Activated naive CD4-positive, alpha-beta T cell treated with anti-CD3 and anti-CD28 coated beads for 36 hours (primary cell): ENCODE results near the gene NKTR. TPM values are rescaled to one million over a fixed set of nuclear protein-coding genes. Genes with fewer than 3 reads are reported as not detected.

Experiments used
- CTCF ChIA-PET: fragments of 350-600 bp; sonication (Branson Sonifier 250); formaldehyde crosslinking; loops from one replicate; lab custom pipeline; 2021; ENCODE audit warnings: antibody characterized with exemption; lab: Charles Lee
- DNase-seq: peaks from one replicate; pipeline ENCODE4 v3.0.0-alpha.2; 2020
- H3K27ac Mint-ChIP-seq: one replicate; pipeline ENCODE4 v1.8.0; 2021; ENCODE audit warnings: mild to moderate bottlenecking, mixed read lengths
- H3K27me3 Mint-ChIP-seq: one replicate; pipeline ENCODE4 v1.8.0; 2021; ENCODE audit warnings: low read depth, mixed read lengths
- H3K36me3 Mint-ChIP-seq: one replicate; pipeline ENCODE4 v1.8.0; 2021; ENCODE audit warnings: low read depth, mixed read lengths
- H3K4me1 Mint-ChIP-seq: one replicate; pipeline ENCODE4 v1.8.0; 2021; ENCODE audit warnings: low read depth, mixed read lengths
- H3K4me3 Mint-ChIP-seq: one replicate; pipeline ENCODE4 v1.8.0; 2021; ENCODE audit warnings: mild to moderate bottlenecking, moderate library complexity, mixed read lengths
- H3K9me3 Mint-ChIP-seq: one replicate; pipeline ENCODE4 v1.8.0; 2021; ENCODE audit warnings: mixed read lengths
- intact Hi-C: fragments of 100-400 bp; cut with micrococcal nuclease; formaldehyde crosslinking; loops from one replicate; pipeline ENCODE4 v1.15.1; 2023
- total RNA-seq, 2 experiments: library from RNA; stranded (reverse); gene quantifications; one replicate each; pipeline ENCODE4 v1.2.3, GENCODE V29; 2021

Gene NKTR
- total RNA-seq, 2 experiments from 2014 or later = 62.1 to 65.9 TPM

GRCh38 chr3:42652251-42652610 is 51.7 kb downstream of the NKTR start:
- no peak for DNase-seq
- Mint-ChIP-seq H3K27me3 (no peaks in the 10 kb centered on the region), H3K36me3 (peaks cover 9% of the 10 kb centered on the region), H3K9me3 (no peaks in the 10 kb centered on the region), H3K4me3 (no peak overlapping the region), H3K27ac (no peak overlapping the region), H3K4me1 (peaks cover 3% of the 10 kb centered on the region)
- CTCF ChIA-PET = interaction anchor here (1.1 to 1.3 kb wide), 3 partner anchors 17 to 98 kb away, joined by 3 to 4 read pairs (median 3); no protein-coding TSS in a partner anchor
- intact Hi-C loops = no loop called here

- CTCF ChIA-PET = interaction anchor here (1.1 to 1.3 kb wide), 3 partner anchors 16 to 97 kb away, joined by 3 to 4 read pairs (median 3); no protein-coding TSS in a partner anchor
- Mint-ChIP-seq H3K27me3 (no peaks in the 10 kb centered on the region), H3K36me3 (peaks cover 7% of the 10 kb centered on the region), H3K4me1 (peaks cover 2% of the 10 kb centered on the region), H3K4me3 (peak overlapping the region; percentile 41), H3K27ac (no peak overlapping the region), H3K9me3 (no peaks in the 10 kb centered on the region)
- DNase-seq = no peak
- intact Hi-C loops = no loop called here
Observed at GRCh38 chr3:42652611-42653302, 52.3 kb downstream of the NKTR start.

- H3K4me3 Mint-ChIP-seq = peak overlapping the region; percentile 41
- H3K4me1 Mint-ChIP-seq = peaks cover 2% of the 10 kb centered on the region
- no peaks in the 10 kb centered on the region for H3K27me3 Mint-ChIP-seq
- peaks cover 4% of the 10 kb centered on the region for H3K36me3 Mint-ChIP-seq
- intact Hi-C loops = no loop called here
- no peaks in the 10 kb centered on the region for H3K9me3 Mint-ChIP-seq
- DNase-seq = no peak
- CTCF ChIA-PET = interaction anchor here (1.1 to 1.3 kb wide), 2 partner anchors 16 to 70 kb away, joined by 3 to 4 read pairs; no protein-coding TSS in a partner anchor
- H3K27ac Mint-ChIP-seq = no peak overlapping the region
Observed at GRCh38 chr3:42653303-42653559, 52.7 kb downstream of the NKTR start.

GRCh38 chr3:42653560-42654330 is 53.3 kb downstream of the NKTR start, which contains the start of gene ZBTB47:
Gene ZBTB47 (plus strand): TSS chr3:42653697. CDS start chr3:42658356, 4,659 bp downstream.
- DNase-seq = peak; percentile 34
- intact Hi-C loops = no loop called here

GRCh38 chr3:42654331-42655201 is 54.1 kb downstream of the NKTR start:
- Mint-ChIP-seq H3K4me1 (peaks cover 2% of the 10 kb centered on the region), H3K36me3 (no peaks in the 10 kb centered on the region), H3K27me3 (no peaks in the 10 kb centered on the region), H3K4me3 (peak overlapping the region; percentile 49), H3K9me3 (no peaks in the 10 kb centered on the region), H3K27ac (no peak overlapping the region)
- CTCF ChIA-PET = no interaction called here
- no peak for DNase-seq
- intact Hi-C loops = no loop called here

More at GRCh38 chr3:42653560-42654330, 53.3 kb downstream of the NKTR start, which contains the start of gene ZBTB47:
- Mint-ChIP-seq H3K27ac (no peak within 1 kb of the TSS), H3K9me3 (no peaks in the 10 kb centered on the region), H3K4me1 (peaks cover 2% of the 10 kb centered on the region), H3K27me3 (no peaks in the 10 kb centered on the region), H3K36me3 (peaks cover 3% of the 10 kb centered on the region), H3K4me3 (peak within 1 kb of the TSS; percentile 76)
- CTCF ChIA-PET = interaction anchor here (1.3 kb wide), 1 partner anchor 71 kb away, joined by 3 read pairs; no protein-coding TSS in a partner anchor

GRCh38 chr3:42655331-42655888 is 54.9 kb downstream of the NKTR start:
- H3K4me3 Mint-ChIP-seq = peak overlapping the region; percentile 49
- no peaks in the 10 kb centered on the region for H3K36me3 Mint-ChIP-seq
- no peak for DNase-seq
- H3K27ac Mint-ChIP-seq = no peak overlapping the region
- CTCF ChIA-PET = no interaction called here
- peaks cover 2% of the 10 kb centered on the region for H3K4me1 Mint-ChIP-seq
- H3K9me3 Mint-ChIP-seq = no peaks in the 10 kb centered on the region
- intact Hi-C loops = no loop called here
- no peaks in the 10 kb centered on the region for H3K27me3 Mint-ChIP-seq

GRCh38 chr3:42655980-42656679 is 55.6 kb downstream of the NKTR start:
- no peak overlapping the region for H3K27ac Mint-ChIP-seq
- CTCF ChIA-PET = interaction anchor here (0.7 kb wide), 1 partner anchor 20 kb away, joined by 3 read pairs; no protein-coding TSS in a partner anchor
- no peaks in the 10 kb centered on the region for H3K36me3 Mint-ChIP-seq
- intact Hi-C loops = no loop called here
- H3K4me3 Mint-ChIP-seq = no peak overlapping the region
- DNase-seq = no peak
- H3K4me1 Mint-ChIP-seq = peaks cover 2% of the 10 kb centered on the region
- H3K9me3 Mint-ChIP-seq = no peaks in the 10 kb centered on the region
- H3K27me3 Mint-ChIP-seq = no peaks in the 10 kb centered on the region

- intact Hi-C loops = no loop called here
- CTCF ChIA-PET = interaction anchor here (0.7 kb wide), 1 partner anchor 21 kb away, joined by 3 read pairs; no protein-coding TSS in a partner anchor
- no peak overlapping the region for H3K4me3 Mint-ChIP-seq
- H3K9me3 Mint-ChIP-seq = no peaks in the 10 kb centered on the region
- no peak for DNase-seq
- no peaks in the 10 kb centered on the region for H3K27me3 Mint-ChIP-seq
- no peaks in the 10 kb centered on the region for H3K36me3 Mint-ChIP-seq
- peaks cover 2% of the 10 kb centered on the region for H3K4me1 Mint-ChIP-seq
- no peak overlapping the region for H3K27ac Mint-ChIP-seq
Observed at GRCh38 chr3:42656680-42657610, 56.5 kb downstream of the NKTR start.

GRCh38 chr3:42657675-42658074 is 57.2 kb downstream of the NKTR start:
- Mint-ChIP-seq H3K27me3 (no peaks in the 10 kb centered on the region), H3K36me3 (no peaks in the 10 kb centered on the region), H3K4me1 (peaks cover 2% of the 10 kb centered on the region), H3K4me3 (no peak overlapping the region), H3K9me3 (no peaks in the 10 kb centered on the region), H3K27ac (no peak overlapping the region)
- no peak for DNase-seq
- CTCF ChIA-PET = no interaction called here
- intact Hi-C loops = no loop called here

- no peaks in the 10 kb centered on the region for H3K9me3 Mint-ChIP-seq
- H3K4me3 Mint-ChIP-seq = no peak overlapping the region
- no peak overlapping the region for H3K27ac Mint-ChIP-seq
- CTCF ChIA-PET = no interaction called here
- H3K4me1 Mint-ChIP-seq = peaks cover 2% of the 10 kb centered on the region
- H3K36me3 Mint-ChIP-seq = no peaks in the 10 kb centered on the region
- DNase-seq = no peak
- H3K27me3 Mint-ChIP-seq = no peaks in the 10 kb centered on the region
- intact Hi-C loops = no loop called here
Observed at GRCh38 chr3:42658091-42658770, 57.7 kb downstream of the NKTR start.
